Measurements from ENCODE around the gene PWWP2B.

- TF ChIP-seq POLR2A (IDR thresholded peaks at IDR 0.05), result no peak
- TF ChIP-seq, protein P1, sequence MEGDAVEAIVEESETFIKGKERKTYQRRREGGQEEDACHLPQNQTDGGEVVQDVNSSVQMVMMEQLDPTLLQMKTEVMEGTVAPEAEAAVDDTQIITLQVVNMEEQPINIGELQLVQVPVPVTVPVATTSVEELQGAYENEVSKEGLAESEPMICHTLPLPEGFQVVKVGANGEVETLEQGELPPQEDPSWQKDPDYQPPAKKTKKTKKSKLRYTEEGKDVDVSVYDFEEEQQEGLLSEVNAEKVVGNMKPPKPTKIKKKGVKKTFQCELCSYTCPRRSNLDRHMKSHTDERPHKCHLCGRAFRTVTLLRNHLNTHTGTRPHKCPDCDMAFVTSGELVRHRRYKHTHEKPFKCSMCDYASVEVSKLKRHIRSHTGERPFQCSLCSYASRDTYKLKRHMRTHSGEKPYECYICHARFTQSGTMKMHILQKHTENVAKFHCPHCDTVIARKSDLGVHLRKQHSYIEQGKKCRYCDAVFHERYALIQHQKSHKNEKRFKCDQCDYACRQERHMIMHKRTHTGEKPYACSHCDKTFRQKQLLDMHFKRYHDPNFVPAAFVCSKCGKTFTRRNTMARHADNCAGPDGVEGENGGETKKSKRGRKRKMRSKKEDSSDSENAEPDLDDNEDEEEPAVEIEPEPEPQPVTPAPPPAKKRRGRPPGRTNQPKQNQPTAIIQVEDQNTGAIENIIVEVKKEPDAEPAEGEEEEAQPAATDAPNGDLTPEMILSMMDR (IDR thresholded peaks at IDR 0.05), result no peak
Measured at GRCh38 chr10:132385389-132385667, 11.7 kb upstream of the PWWP2B start.
